Stimulated activated CD4-positive, alpha-beta T cell treated with anti-CD3 and anti-CD28 coated beads, Interleukin-15, amount 100 ng/mL, for 1 hour (primary cell): ENCODE results near the gene ARR3.
"Not testable (repeated sequence)": the region's sequence is repeated elsewhere in the genome, so short reads cannot be mapped to it uniquely, and the experiment has no call there.

Experiments
- DNase-seq, 2 donors: peaks; one replicate each; pipeline ENCODE4 v3.0.0-alpha.2; 2020; ENCODE audit warnings: low read depth in 1 of 2, low spot score in 1 of 2

The ARR3 gene

GRCh38 chrX:70268034-70268433 is at the start of gene ARR3:
Gene ARR3, plus strand, starts transcription at chrX:70268334. Its CDS starts 1,052 bp downstream, at chrX:70269386.
- DNase-seq, result no peak

DNA sequence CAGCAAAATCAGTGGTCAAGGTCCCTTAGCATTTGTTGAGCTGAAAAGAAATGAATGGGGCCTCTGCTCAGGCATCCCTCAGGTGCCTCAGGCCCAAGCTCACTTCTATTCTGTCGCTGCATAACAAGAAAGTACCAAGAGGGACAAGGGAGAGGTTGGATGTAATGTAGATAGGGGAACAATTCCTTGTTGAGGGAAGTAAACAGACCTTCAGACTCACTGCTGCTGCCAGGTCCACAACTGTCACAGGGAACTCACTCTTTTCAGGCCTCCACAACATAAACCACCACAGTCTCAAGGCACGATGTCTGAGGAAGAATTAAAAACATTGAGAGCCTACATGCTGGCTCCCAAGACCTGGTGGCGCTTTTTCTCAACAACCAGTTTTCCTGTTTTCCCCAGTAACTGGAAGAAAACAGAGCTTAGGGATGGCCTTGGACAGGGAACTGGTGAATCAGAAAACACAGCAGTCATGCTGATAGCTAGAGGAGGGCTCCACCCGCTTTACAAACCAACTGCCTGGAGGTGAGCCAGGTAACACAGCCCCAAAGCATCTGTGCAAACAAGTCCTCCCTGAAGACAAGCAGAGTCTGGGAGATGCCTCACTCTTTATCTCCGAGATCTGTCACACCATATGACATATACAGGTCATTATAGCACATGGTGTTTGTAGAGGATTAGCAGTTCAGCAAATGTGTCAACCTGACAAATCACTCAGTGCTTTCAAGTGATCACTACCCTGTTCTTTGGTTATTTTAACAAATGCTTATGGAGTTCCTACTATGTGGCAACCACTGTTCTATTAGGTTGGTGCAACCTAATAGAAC is 48.0 kb upstream of the ARR3 start:
- no peak for DNase-seq

GRCh38 chrX:70226048-70226447 is 42.1 kb upstream of the ARR3 start:
- no peak for DNase-seq

DNA sequence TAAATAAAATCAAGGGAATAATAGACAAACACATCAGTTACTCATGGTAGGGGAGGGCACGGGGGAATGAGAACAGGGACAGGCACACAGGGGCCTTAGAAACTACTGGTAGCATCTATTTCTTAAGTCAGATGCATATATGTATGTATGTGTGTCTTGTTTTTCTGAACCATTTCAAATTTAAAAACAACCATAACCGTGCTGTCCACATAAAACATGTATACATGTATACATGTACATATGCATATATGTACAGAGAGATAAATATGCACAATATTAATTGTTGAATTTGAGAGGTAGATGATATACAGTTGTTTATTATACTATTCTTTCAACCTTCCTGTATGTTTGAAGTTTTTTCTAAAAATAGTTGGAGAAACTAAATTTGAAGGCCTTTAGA is 41.4 kb upstream of the ARR3 start:
- no peak for DNase-seq

DNA sequence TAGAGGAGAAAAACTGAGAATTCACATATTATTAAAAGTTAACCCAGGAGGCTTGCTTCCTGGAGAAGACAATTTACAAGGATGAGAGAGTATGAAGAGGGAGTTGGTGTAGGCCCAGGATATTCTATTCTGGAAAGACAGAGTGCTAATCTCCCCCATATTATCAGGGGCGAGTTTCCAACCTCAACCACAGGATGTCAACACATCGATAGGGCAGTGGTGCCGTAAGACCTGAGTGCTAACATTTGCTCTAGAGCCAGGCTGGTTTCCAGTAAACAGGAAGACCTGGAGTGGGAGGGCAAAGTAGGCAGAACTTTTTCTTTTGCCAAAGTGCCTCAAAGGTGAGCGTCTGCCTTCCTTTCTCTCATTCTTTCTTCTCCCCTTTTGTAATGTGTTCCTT is 36.5 kb upstream of the ARR3 start:
- no peak for DNase-seq

DNA sequence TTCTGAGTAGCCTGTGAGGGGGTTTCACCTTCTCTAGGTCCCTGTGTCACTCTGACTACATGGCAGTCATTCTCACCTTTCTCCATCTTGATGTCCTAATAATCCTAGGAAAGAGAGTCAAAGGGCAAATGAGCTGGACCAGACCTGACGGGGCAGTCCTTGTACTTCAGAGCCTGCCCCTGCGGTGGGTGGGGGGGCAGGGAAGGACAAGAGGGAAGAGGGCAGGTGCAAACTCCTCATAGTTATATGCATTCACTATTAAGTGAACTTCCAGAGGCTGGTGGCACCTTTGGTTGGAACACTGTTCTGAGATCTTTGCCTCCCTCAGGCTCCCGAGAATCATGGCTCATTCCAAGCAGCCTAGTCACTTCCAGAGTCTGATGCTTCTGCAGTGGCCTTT is 33.8 kb upstream of the ARR3 start, which contains the start of gene AWAT1:
TSS of gene AWAT1 (plus strand) at position 301 of the 400 bp plus-strand sequence. CDS start at position 342, 41 bp downstream.
- no peak for DNase-seq

DNA sequence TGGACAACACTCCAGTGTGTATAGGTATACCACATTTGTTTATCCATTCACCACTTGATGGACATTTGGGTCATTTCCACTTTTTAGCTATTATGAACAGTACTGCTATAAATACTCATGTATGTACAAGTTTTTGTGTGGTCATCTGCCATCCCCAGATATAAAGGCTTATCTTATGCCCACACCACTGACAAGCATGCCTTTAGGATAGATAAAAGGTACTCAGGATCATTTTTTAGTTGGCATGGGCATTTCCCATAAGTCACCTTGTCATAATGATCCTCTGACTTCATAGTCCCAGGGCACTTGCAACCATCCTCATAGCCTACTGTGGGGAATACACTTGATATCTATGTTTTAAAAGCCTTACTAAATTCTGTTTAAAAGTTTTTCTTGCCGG is 27.4 kb upstream of the ARR3 start:
- DNase-seq, result no peak

GRCh38 chrX:70241501-70241900 is 26.6 kb upstream of the ARR3 start:
- no peak for DNase-seq

DNA sequence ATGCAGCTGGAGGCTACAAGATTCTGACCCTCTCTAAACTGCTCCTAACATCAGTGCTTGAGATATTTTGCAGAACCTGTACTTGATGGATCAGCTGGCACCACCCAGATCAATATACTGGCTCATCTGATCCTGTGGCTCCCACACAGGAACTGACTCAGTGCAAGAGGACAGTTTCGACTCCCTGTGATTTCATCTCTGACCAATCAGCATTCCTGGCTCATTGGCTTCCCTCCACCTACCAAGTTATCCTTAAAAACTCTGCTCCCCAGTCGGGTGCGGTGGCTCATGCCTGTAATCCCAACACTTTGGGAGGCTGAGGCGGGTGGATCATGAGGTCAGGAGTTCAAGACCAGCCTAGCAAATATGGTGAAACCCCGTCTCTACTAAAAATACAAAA is 24.5 kb upstream of the ARR3 start:
- not testable (repeated sequence) for DNase-seq

GRCh38 chrX:70244881-70245280 is 23.3 kb upstream of the ARR3 start:
- no peak for DNase-seq

- no peak for DNase-seq
These were observed 20.9 kb upstream of the ARR3 start for GRCh38 chrX:70247252-70247651.

DNA sequence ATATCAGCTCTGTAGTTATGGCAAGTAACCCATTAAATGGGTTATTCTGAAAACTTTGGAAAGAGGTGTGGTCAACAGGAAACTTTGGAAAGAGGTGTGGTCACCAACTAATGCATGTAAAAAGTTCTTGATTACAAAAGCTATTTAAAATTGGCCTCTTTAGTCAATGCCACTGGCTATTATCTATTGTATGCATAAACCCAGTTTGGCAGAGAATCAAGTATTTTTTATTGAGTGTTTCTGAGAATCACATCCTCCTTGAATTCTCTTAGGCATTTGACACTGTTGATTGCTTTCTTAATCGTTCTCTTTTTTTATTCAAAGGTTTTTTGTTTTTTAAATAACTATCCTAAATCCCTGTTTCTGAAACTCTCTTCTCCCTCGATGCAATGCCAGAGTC is 15.6 kb upstream of the ARR3 start:
- DNase-seq, result no peak

GRCh38 chrX:70253377-70254062 is 14.6 kb upstream of the ARR3 start:
- no peak for DNase-seq

DNA sequence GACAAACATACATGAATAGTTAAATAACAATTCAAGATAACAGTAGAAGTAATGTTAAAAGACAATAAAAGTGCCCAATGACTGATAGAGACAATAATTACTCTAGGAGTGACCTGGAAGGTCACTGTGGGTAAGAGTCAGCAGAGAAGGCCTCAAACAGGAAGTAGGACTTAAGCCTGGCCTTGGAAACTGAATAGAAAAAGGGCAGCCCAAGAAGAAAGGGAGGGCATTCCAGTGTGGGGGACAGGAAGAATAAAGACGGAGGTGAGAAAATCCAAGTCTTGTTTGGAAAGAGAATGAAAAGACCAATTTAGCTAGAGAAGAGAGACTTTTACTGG is 14.1 kb upstream of the ARR3 start:
- DNase-seq, result no peak

GRCh38 chrX:70254909-70255308 is 13.2 kb upstream of the ARR3 start:
- no peak for DNase-seq

GRCh38 chrX:70255452-70255851 is 12.7 kb upstream of the ARR3 start:
- no peak for DNase-seq

DNA sequence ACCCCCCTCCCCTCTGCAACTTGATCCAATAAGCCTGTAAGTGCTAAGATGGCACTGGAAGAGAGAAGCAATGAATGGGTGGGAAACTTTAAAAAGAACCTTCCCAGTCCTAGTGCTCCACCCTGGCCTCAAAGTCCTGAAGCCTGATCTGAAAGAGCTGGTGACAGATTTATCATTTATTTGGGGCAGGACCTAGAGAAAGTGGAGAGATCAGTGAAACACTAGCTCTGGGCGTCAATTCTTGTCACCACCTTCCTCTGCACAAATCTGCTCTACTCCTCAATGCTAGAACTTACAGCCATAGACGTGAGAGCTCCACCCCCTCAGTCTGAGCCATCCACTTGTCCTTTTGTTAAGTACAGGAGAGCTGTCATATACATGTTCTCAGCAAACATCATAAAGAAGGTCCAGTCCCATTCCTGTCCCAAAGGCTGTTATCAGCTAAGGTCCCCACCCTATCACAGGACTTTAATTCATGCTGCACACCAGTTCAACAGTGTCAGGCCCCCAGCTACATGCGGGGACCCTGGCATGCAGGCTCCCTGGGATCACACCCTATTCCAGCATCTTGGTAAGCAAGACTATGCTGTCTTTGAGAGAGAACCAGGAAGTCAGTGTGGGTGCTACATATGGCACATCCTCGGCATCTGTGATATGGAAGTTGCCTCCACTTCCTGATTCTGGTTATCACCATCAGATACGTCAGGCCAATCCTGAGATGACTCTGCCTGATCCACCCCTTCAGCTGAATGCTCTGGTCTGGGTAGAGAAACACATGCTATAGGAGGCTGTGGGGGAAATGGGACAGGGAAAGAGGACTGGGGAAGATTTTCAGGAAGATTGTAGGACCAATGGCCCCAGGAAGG is 10.5 kb upstream of the ARR3 start:
- DNase-seq, result no peak

DNA sequence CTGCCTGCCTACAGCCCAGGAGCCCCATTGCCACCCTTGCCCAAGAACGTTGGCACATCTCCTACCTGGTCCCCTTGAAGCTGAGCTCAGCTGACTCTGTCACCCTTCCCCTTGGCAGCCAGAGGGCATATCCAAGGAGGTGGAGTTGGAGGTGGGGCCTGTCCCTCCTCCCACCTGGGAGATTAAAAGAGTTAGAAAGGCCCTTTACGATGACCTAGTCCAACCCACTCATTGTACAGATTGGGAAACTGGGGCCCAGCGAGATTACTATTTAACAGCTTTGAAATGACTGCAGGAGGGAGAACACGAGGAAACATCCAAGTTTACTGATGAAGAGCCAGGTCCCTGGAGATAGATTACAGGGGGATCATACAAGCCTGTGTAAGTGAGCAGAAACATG is 8.0 kb upstream of the ARR3 start, which contains the start of gene P2RY4:
TSS of gene P2RY4 (minus strand) at position 101 of the 400 bp plus-strand sequence. CDS start 580 bp downstream, outside the sequence.
- no peak for DNase-seq

- DNase-seq, result peak in 1 of 2 donors; percentile 1
These were observed 5.1 kb upstream of the ARR3 start for GRCh38 chrX:70262952-70263567.

DNA sequence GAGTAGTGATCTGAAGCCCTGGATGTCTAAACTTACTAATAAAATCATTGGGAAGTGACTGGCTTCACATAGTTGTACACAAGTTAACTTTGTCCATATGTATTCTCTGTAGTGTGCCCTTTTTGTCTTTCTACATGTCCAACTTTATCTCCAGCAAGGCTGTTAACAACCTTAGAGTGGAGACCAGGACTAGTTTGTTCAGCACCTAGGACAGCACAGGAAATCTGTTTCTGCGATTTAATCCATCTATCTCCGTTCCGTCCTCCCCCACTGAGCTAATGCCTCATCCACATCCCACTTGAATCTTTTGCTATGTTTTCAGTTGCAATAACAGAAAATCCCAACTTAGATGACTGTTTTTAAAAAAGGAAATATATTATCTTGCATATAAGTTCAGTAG is 3.4 kb upstream of the ARR3 start:
- DNase-seq, result no peak

GRCh38 chrX:70274029-70274428 is 5.9 kb downstream of the ARR3 start:
- DNase-seq, result not testable (repeated sequence)
